Skeletal muscle satellite cell (primary cell): ENCODE results near the gene UBR4.

ENCODE experiments used
- H3K27me3 ChIP-seq: 2 replicates; pipeline ENCODE4 v1.7.0; 2013; ENCODE audit warnings: low read length; ENCODE audit not compliant: control insufficient read depth, insufficient read depth
- H3K36me3 ChIP-seq: 2 replicates; pipeline ENCODE4 v1.7.0; 2013; ENCODE audit warnings: mild to moderate bottlenecking, control low read depth, low read length; ENCODE audit not compliant: insufficient read depth
- H3K4me1 ChIP-seq: 2 replicates; pipeline ENCODE4 v1.7.0; 2013; ENCODE audit warnings: low read length; ENCODE audit not compliant: control insufficient read depth, insufficient read depth
- H3K4me2 ChIP-seq: 2 replicates; pipeline ENCODE4 v1.7.0; 2013; ENCODE audit warnings: mild to moderate bottlenecking, low read length
- H3K4me3 ChIP-seq: 2 replicates; pipeline ENCODE4 v1.7.0; 2013; ENCODE audit warnings: low read length
- H3K9ac ChIP-seq: 2 replicates; pipeline ENCODE4 v1.7.0; 2013; ENCODE audit warnings: mild to moderate bottlenecking, low read depth, low read length, moderate library complexity
- H3K9me3 ChIP-seq: replicated peaks from 2 replicates; pipeline ENCODE4 v1.7.0; 2013; ENCODE audit warnings: mild to moderate bottlenecking, control low read depth, low read length

The UBR4 gene

GRCh38 chr1:19033515-19033839 lies 176.6 kb downstream of the UBR4 start:
- Histone ChIP-seq H3K4me2 (no peak overlapping the region), H3K36me3 (no peaks in the 10 kb centered on the region), H3K4me1 (peaks cover 11% of the 10 kb centered on the region), H3K9me3 (no peaks in the 10 kb centered on the region), H3K27me3 (peaks cover 56% of the 10 kb centered on the region), H3K9ac (no peak overlapping the region), H3K4me3 (no peak overlapping the region)

GRCh38 chr1:19032701-19033514 lies 177.2 kb downstream of the UBR4 start:
- no peaks in the 10 kb centered on the region for H3K9me3 ChIP-seq
- H3K36me3 ChIP-seq, result no peaks in the 10 kb centered on the region
- peaks cover 50% of the 10 kb centered on the region for H3K27me3 ChIP-seq
- H3K9ac ChIP-seq, result no peak overlapping the region
- no peak overlapping the region for H3K4me2 ChIP-seq
- H3K4me1 ChIP-seq, result peaks cover 11% of the 10 kb centered on the region
- H3K4me3 ChIP-seq, result no peak overlapping the region

DNA sequence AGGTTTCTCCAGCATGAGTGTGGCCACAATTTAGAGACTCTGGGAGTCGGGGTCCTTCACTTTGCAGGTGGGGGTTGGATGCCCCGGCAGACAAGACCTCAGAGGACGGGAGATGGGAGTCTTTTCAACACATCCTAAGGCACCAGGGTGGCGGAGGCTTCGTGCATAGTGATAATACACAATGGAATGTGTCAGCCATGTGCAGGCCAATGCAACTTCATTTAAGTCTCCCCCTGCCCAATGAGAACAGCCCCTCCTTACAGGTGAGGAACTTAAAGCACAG lies 177.7 kb downstream of the UBR4 start:
- peaks cover 45% of the 10 kb centered on the region for H3K27me3 ChIP-seq
- no peak overlapping the region for H3K4me2 ChIP-seq
- H3K9ac ChIP-seq, result no peak overlapping the region
- no peaks in the 10 kb centered on the region for H3K36me3 ChIP-seq
- no peak overlapping the region for H3K4me3 ChIP-seq
- peaks cover 11% of the 10 kb centered on the region for H3K4me1 ChIP-seq
- H3K9me3 ChIP-seq, result no peaks in the 10 kb centered on the region

DNA sequence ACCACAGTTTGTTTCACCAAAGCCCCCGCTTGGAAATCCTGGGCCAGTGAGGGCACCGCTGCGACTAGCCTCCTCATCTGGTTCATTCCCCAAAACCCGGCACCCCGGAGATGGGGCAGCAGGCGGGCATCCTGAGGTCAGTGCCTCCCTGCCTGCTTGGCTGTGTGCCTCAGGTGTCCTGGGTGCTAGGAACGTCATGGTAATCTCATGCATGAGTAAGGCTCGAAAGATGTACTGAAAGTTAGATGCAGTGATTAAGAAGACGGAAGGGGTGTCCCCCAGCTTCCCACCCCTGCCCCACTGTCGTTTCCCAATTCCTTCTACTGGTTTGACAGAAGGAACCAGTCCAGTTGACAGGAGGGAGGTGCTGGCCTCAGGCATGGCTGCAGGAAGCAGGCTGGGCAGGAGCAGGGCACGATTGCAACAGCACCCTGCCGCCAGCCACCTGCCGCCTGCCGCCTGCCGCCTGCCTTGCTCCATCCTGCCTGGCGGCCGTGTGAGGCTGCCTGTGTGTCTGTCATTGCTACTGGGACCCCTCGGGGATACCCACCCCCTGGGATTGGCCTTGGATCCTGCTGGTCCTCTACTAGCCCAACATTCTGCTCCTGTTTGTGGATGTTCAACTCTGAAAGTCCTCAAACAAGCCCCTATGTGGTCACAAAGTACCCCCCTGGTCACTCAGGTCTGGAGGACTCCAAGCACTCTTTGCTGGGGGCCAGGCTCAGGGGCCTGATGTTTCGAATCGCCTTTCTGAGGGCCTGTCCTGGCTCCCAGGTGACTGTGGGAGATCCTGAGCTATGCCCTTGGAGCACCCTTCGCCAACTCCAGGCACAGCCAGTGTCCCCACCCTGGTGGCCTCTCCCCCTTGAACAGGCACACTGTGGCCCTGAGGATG lies 180.6 kb downstream of the UBR4 start:
- Histone ChIP-seq H3K4me2 (no peak overlapping the region), H3K27me3 (peaks cover 25% of the 10 kb centered on the region), H3K9me3 (no peaks in the 10 kb centered on the region), H3K4me1 (peaks cover 11% of the 10 kb centered on the region), H3K36me3 (no peaks in the 10 kb centered on the region), H3K9ac (no peak overlapping the region), H3K4me3 (no peak overlapping the region)

- Histone ChIP-seq H3K9me3 (no peaks in the 10 kb centered on the region), H3K36me3 (no peaks in the 10 kb centered on the region), H3K4me2 (no peak overlapping the region), H3K27me3 (peaks cover 25% of the 10 kb centered on the region), H3K4me1 (peaks cover 3% of the 10 kb centered on the region), H3K9ac (no peak overlapping the region), H3K4me3 (no peak overlapping the region)
Measured at GRCh38 chr1:19028546-19029129, 181.4 kb downstream of the UBR4 start.

DNA sequence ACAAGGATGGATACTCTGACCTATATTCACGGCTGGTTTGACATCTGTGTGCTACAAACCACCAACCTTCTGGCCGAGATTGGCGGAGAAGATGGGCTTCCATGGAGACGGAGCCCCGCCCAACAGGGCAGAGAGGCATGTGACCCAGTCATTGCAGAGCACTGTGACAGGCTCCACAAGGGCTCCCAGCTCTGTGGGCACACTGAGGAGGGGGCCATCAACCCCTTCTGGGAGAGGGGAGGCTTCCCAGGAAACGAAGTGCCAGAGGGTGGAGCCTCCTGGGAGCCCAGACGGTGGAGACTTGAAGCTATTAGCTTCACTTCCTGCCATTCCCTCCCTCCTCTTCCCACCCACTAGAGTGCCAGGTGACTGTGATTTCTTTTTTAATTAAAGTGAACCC lies 182.0 kb downstream of the UBR4 start:
- H3K4me2 ChIP-seq, result no peak overlapping the region
- no peaks in the 10 kb centered on the region for H3K9me3 ChIP-seq
- H3K27me3 ChIP-seq, result peaks cover 25% of the 10 kb centered on the region
- no peaks in the 10 kb centered on the region for H3K4me1 ChIP-seq
- H3K36me3 ChIP-seq, result no peaks in the 10 kb centered on the region
- no peak overlapping the region for H3K4me3 ChIP-seq
- no peak overlapping the region for H3K9ac ChIP-seq
